Stomach (tissue), 9 donors: ENCODE data around the gene FBH1. TPM values are rescaled to one million over a fixed set of nuclear protein-coding genes. Genes with fewer than 3 reads are reported as not detected.

Experiments used
- DNase-seq, 2 donors: peaks; one replicate each; pipeline versions ENCODE4 v3.0.0 to v3.0.0-alpha.2; 2013 to 2019
- H3K27ac ChIP-seq, 5 donors: fragments of 200-600 bp in 4 of 5; sonication (generic) in 4 of 5; one replicate each; pipeline ENCODE4 v1.5.1; 2013 to 2019; ENCODE audit warnings: mild to moderate bottlenecking in 1 of 5, moderate library complexity in 1 of 5
- H3K27me3 ChIP-seq, 3 donors: fragments of 200-600 bp; sonication (generic); one replicate each; pipeline ENCODE4 v1.5.1; 2017 to 2019; ENCODE audit warnings: mixed run types in 1 of 3
- H3K36me3 ChIP-seq, 4 donors: fragments of 200-600 bp; sonication (generic); 1 replicate in 3 of 4; 2 replicates in 1 of 4; pipeline ENCODE4 v1.5.1; 2016 to 2019
- H3K4me1 ChIP-seq, 4 donors: fragments of 200-600 bp; sonication (generic); one replicate each; pipeline ENCODE4 v1.5.1; 2016 to 2019
- H3K4me3 ChIP-seq, 4 donors: fragments of 200-600 bp; sonication (generic) in 3 of 4; one replicate each; pipeline ENCODE4 v1.5.1; 2016 to 2019; ENCODE audit warnings: mild to moderate bottlenecking in 1 of 4
- H3K9me3 ChIP-seq, 4 donors: fragments of 200-600 bp; sonication (generic); one replicate each; pipeline ENCODE4 v1.5.1; 2016 to 2019
- CTCF ChIP-seq, 7 experiments: fragments of 450-650 bp in 4 of 7; fragments of 200-600 bp in 3 of 7; sonication (generic) in 3 of 7; IDR thresholded peaks; one replicate each; pipeline ENCODE4 v1.5.1; 2016 to 2019; ENCODE audit warnings: antibody characterized with exemption in 7 of 7, control low read depth in 2 of 7, mild to moderate bottlenecking in 1 of 7
- EP300 ChIP-seq: sonication (generic); formaldehyde crosslinking; IDR thresholded peaks from one replicate; pipeline ENCODE4 v1.6.1; 2017; ENCODE audit warnings: antibody characterized with exemption
- POLR2A ChIP-seq, 4 donors: fragments of 450-650 bp; IDR thresholded peaks; one replicate each; pipeline ENCODE4 v1.6.1; 2016; ENCODE audit warnings: antibody characterized with exemption in 4 of 4, control low read depth in 2 of 4, mild to moderate bottlenecking in 1 of 4, moderate library complexity in 1 of 4
- POLR2AphosphoS5 ChIP-seq, 3 donors: sonication (generic); formaldehyde crosslinking; IDR thresholded peaks; one replicate each; pipeline ENCODE4 v1.6.1; 2016; ENCODE audit warnings: antibody characterized with exemption in 3 of 3
- WGBS, 5 donors: extraction: QIAGEN DNeasy Blood & Tissue Kit in 3 of 5; methylation state at CpG; one replicate each; pipeline versions ENCODE4 v1.1.5 to v1.1.7; 2013 to 2018; 5-methylcytosine and 5-hydroxymethylcytosine counted together
- intact Hi-C: fragments of 100-400 bp; cut with DNase I; formaldehyde crosslinking; loops from one replicate; pipeline ENCODE4 v1.15.1; 2023; ENCODE audit warnings: low total_unique reads
- polyA plus RNA-seq, 3 donors: library from polyadenylated mRNA; stranded (reverse); fragments of 200-250 nt; gene quantifications; one replicate each; pipeline ENCODE4 v1.2.3, GENCODE V29; 2013
- total RNA-seq, 5 donors: library from RNA; depleted of rRNA; stranded (reverse); fragments of >200 nt; gene quantifications; one replicate each; pipeline versions ENCODE4 v1.1.0 to v1.2.3, GENCODE V29; 2014 to 2016
- donor health status: healthy with polysubstance abuse.
- donor health status: Bipolar disorder and iron deficiency.
- donor health status: healthy.

FBH1 gene
- total and polyA plus RNA-seq, 8 donors, result 38.4 to 192 (median 53.3) TPM

- TF ChIP-seq POLR2A (IDR thresholded peaks at IDR 0.05) (no peak), POLR2AphosphoS5 (IDR thresholded peaks at IDR 0.05) (no peak), CTCF (IDR thresholded peaks at IDR 0.05) (no peak), EP300 (no peak)
- Histone ChIP-seq H3K27ac (no peak overlapping the region), H3K4me3 (no peak overlapping the region), H3K36me3 (peaks cover 6 to 68% (median 26%) of the 10 kb centered on the region in 4 donors), H3K9me3 (no peaks in the 10 kb centered on the region), H3K27me3 (no peaks in the 10 kb centered on the region), H3K4me1 (peaks cover 27 to 59% (median 34%) of the 10 kb centered on the region in 4 donors)
- DNase-seq, result no peak
- intact Hi-C loops, result no loop called here
- 80 to 89% (median 85%) methylated on average over 5 of the region's 5 CpGs for WGBS, 5 donors
Measured at GRCh38 chr10:5953676-5954075, 63.6 kb downstream of the FBH1 start.

GRCh38 chr10:5956146-5956936 lies 66.3 kb downstream of the FBH1 start:
- H3K27ac ChIP-seq, result no peak overlapping the region
- H3K9me3 ChIP-seq, result no peaks in the 10 kb centered on the region
- peaks cover 8 to 39% (median 15%) of the 10 kb centered on the region in 4 donors for H3K4me1 ChIP-seq
- no peaks in the 10 kb centered on the region for H3K27me3 ChIP-seq
- intact Hi-C loops, result no loop called here
- H3K36me3 ChIP-seq, result peaks cover 16 to 94% (median 48%) of the 10 kb centered on the region in 4 donors
- no peak for DNase-seq
- no peak for TF ChIP-seq CTCF (IDR thresholded peaks at IDR 0.05)
- no peak for TF ChIP-seq EP300
- no peak for TF ChIP-seq POLR2A (IDR thresholded peaks at IDR 0.05)
- no peak for TF ChIP-seq POLR2AphosphoS5 (IDR thresholded peaks at IDR 0.05)
- 78 to 91% (median 85%) methylated on average over 17 of the region's 17 CpGs for WGBS, 5 donors
- H3K4me3 ChIP-seq, result no peak overlapping the region

- 37 to 66% (median 43%) methylated on average over 2 of the region's 2 CpGs for WGBS, 5 donors
- no peaks in the 10 kb centered on the region for H3K9me3 ChIP-seq
- peaks cover 6 to 24% (median 8%) of the 10 kb centered on the region in 4 donors for H3K4me1 ChIP-seq
- H3K36me3 ChIP-seq, result peaks cover 14 to 97% (median 54%) of the 10 kb centered on the region in 4 donors
- intact Hi-C loops, result no loop called here
- no peak overlapping the region for H3K27ac ChIP-seq
- no peak overlapping the region for H3K4me3 ChIP-seq
- H3K27me3 ChIP-seq, result no peaks in the 10 kb centered on the region
- peak in 1 of 2 donors; percentile 37 for DNase-seq
- TF ChIP-seq CTCF (IDR thresholded peaks at IDR 0.05) (no peak), POLR2A (IDR thresholded peaks at IDR 0.05) (no peak)
Measured at GRCh38 chr10:5958077-5958476, 68.0 kb downstream of the FBH1 start.

GRCh38 chr10:5958675-5959074 lies 68.6 kb downstream of the FBH1 start:
- 44 to 81% (median 63%) methylated on average over 6 of the region's 6 CpGs for whole genome bisulfite sequencing, 5 donors
- TF ChIP-seq EP300, result no peak
- no peak for TF ChIP-seq POLR2A (IDR thresholded peaks at IDR 0.05)
- no peak for TF ChIP-seq POLR2AphosphoS5 (IDR thresholded peaks at IDR 0.05)
- no peak for TF ChIP-seq CTCF (IDR thresholded peaks at IDR 0.05)
- intact Hi-C loops, result no loop called here
- Histone ChIP-seq H3K4me1 (peaks cover 6 to 24% (median 8%) of the 10 kb centered on the region in 4 donors), H3K36me3 (peaks cover 14 to 97% (median 54%) of the 10 kb centered on the region in 4 donors), H3K9me3 (no peaks in the 10 kb centered on the region), H3K4me3 (no peak overlapping the region), H3K27me3 (no peaks in the 10 kb centered on the region), H3K27ac (no peak overlapping the region)
- DNase-seq, result no peak
